LHCN-M2 (cell line): ENCODE measurements around the gene DDHD1. TPM values are rescaled to one million over a fixed set of nuclear protein-coding genes. Genes with fewer than 3 reads are reported as not detected.
"Not testable (repeated sequence)": the region's sequence is repeated elsewhere in the genome, so short reads cannot be mapped to it uniquely, and the experiment has no call there.

Source experiments
- DNase-seq: peaks from one replicate; pipeline ENCODE4 v3.0.0-alpha.2; 2012; ENCODE audit warnings: low read depth
- polyA plus RNA-seq: library from polyadenylated mRNA; unstranded; fragments of >200 nt; gene quantifications from one replicate; pipeline ENCODE4 v1.2.1, GENCODE V29; 2012; ENCODE audit warnings: missing spikeins
- total RNA-seq: library from RNA; depleted of rRNA; stranded (reverse); fragments of >200 nt; gene quantifications from 2 replicates; pipeline ENCODE4 v1.2.3, GENCODE V29; 2014; rRNA removed

The DDHD1 gene
- total RNA-seq = 13.6 and 15.8 TPM in 2 replicates
- 3.7 TPM for polyA plus RNA-seq

GRCh38 chr14:53152887-53153701, at the start of gene DDHD1:
Gene DDHD1, minus strand, starts transcription at chr14:53153323. Its CDS starts 225 bp downstream, at chr14:53153098.
- DNase-seq = peak; percentile 62

- no peak for DNase-seq
Observed at GRCh38 chr14:53195949-53196348, 42.8 kb upstream of the DDHD1 start.

- DNase-seq = no peak
Observed at GRCh38 chr14:53193193-53193592, 40.1 kb upstream of the DDHD1 start.

- no peak for DNase-seq
Observed at GRCh38 chr14:53192052-53192760, 39.1 kb upstream of the DDHD1 start.

GRCh38 chr14:53190938-53191337, 37.8 kb upstream of the DDHD1 start:
- peak; percentile 24 for DNase-seq

- DNase-seq = peak; percentile 14
Observed at GRCh38 chr14:53187921-53188463, 34.9 kb upstream of the DDHD1 start.

- DNase-seq = no peak
Observed at GRCh38 chr14:53186532-53186931, 33.4 kb upstream of the DDHD1 start.

GRCh38 chr14:53183611-53184010, 30.5 kb upstream of the DDHD1 start:
- DNase-seq = peak; percentile 29

GRCh38 chr14:53183056-53183455, 29.9 kb upstream of the DDHD1 start:
- no peak for DNase-seq

GRCh38 chr14:53181463-53182081, 28.4 kb upstream of the DDHD1 start:
- not testable (repeated sequence) for DNase-seq

GRCh38 chr14:53180272-53181221, 27.4 kb upstream of the DDHD1 start:
- peak; percentile 61 for DNase-seq

- DNase-seq = not testable (repeated sequence)
Observed at GRCh38 chr14:53179486-53180005, 26.4 kb upstream of the DDHD1 start.

- DNase-seq = no peak
Observed at GRCh38 chr14:53175375-53175774, 22.3 kb upstream of the DDHD1 start.

- DNase-seq = no peak
Observed at GRCh38 chr14:53174918-53175317, 21.8 kb upstream of the DDHD1 start.

- no peak for DNase-seq
Observed at GRCh38 chr14:53168786-53169185, 15.7 kb upstream of the DDHD1 start.

- peak; percentile 15 for DNase-seq
Observed at GRCh38 chr14:53167602-53168328, 14.6 kb upstream of the DDHD1 start.

GRCh38 chr14:53161758-53162435, 8.8 kb upstream of the DDHD1 start:
- no peak for DNase-seq

- DNase-seq = no peak
Observed at GRCh38 chr14:53156238-53156637, 3.1 kb upstream of the DDHD1 start.

GRCh38 chr14:53153702-53154112, 584 bp upstream of the DDHD1 start:
- DNase-seq = no peak
